Activated CD8-positive, alpha-beta T cell treated with anti-CD3 and anti-CD28 coated beads for 36 hours (primary cell): ENCODE data around the gene RALBP1. TPM values are rescaled to one million over a fixed set of nuclear protein-coding genes. Genes with fewer than 3 reads are reported as not detected.
A peak's percentile ranks its signal among the peaks of the same experiment; 100 is the strongest.

Experiments
- ATAC-seq: fragments of 200-7000 bp; cut with Tn5 transposase; one replicate; pipeline ENCODE4 v1.10.0; 2021; ENCODE audit warnings: mild to moderate bottlenecking, moderate library complexity
- CTCF ChIA-PET: fragments of 350-600 bp; sonication (Branson Sonifier 250); formaldehyde crosslinking; loops from one replicate; lab custom pipeline; 2021; ENCODE audit warnings: antibody characterized with exemption; lab: Charles Lee
- POLR2A ChIA-PET: fragments of 350-600 bp; sonication (Branson Sonifier 250); formaldehyde crosslinking; loops from one replicate; lab custom pipeline; 2021; ENCODE audit warnings: antibody characterized with exemption; lab: Charles Lee
- DNase-seq: peaks from one replicate; pipeline ENCODE4 v3.0.0-alpha.2; 2020
- H3K27ac Mint-ChIP-seq: one replicate; pipeline ENCODE4 v1.8.0; 2021; ENCODE audit warnings: mild to moderate bottlenecking, mixed read lengths
- H3K27me3 Mint-ChIP-seq: one replicate; pipeline ENCODE4 v1.8.0; 2021; ENCODE audit warnings: mixed read lengths
- H3K36me3 Mint-ChIP-seq: one replicate; pipeline ENCODE4 v1.8.0; 2021; ENCODE audit warnings: low read depth, mixed read lengths
- H3K4me1 Mint-ChIP-seq: one replicate; pipeline ENCODE4 v1.8.0; 2021; ENCODE audit warnings: low read depth, mixed read lengths
- H3K4me3 Mint-ChIP-seq: one replicate; pipeline ENCODE4 v1.8.0; 2021; ENCODE audit warnings: mild to moderate bottlenecking, moderate library complexity, mixed read lengths
- H3K9me3 Mint-ChIP-seq: one replicate; pipeline ENCODE4 v1.8.0; 2021; ENCODE audit warnings: mixed read lengths
- CTCF ChIP-seq: fragments of 200-600 bp; IDR thresholded peaks from one replicate; pipeline ENCODE4 v1.8.0; 2022; ENCODE audit warnings: antibody characterized with exemption, mild to moderate bottlenecking
- intact Hi-C: fragments of 100-400 bp; cut with micrococcal nuclease; formaldehyde crosslinking; loops from one replicate; pipeline ENCODE4 v1.10.0; 2022
- total RNA-seq, 2 experiments: library from RNA; stranded (reverse); gene quantifications; one replicate each; pipeline ENCODE4 v1.2.3, GENCODE V29; 2021

The RALBP1 gene
- total RNA-seq, 2 experiments from 2014 or later: 47.8 to 50.2 TPM

GRCh38 chr18:9488538-9488937, 13.2 kb downstream of the RALBP1 start:
- Mint-ChIP-seq H3K27ac (no peak overlapping the region), H3K4me1 (peaks cover 19% of the 10 kb centered on the region), H3K27me3 (no peaks in the 10 kb centered on the region), H3K36me3 (peaks cover 29% of the 10 kb centered on the region), H3K9me3 (peaks cover 7% of the 10 kb centered on the region), H3K4me3 (no peak overlapping the region)
- ChIA-PET POLR2A (no interaction called here), CTCF (no interaction called here)
- intact Hi-C loops: no loop called here
- DNase-seq: no peak
- no peak for ATAC-seq
- no peak for TF ChIP-seq CTCF

- no peak for TF ChIP-seq CTCF
- Mint-ChIP-seq H3K36me3 (peaks cover 20% of the 10 kb centered on the region), H3K4me3 (no peak overlapping the region), H3K27me3 (no peaks in the 10 kb centered on the region), H3K27ac (no peak overlapping the region), H3K4me1 (peaks cover 30% of the 10 kb centered on the region), H3K9me3 (peaks cover 2% of the 10 kb centered on the region)
- ChIA-PET CTCF (interaction anchor here (1.0 kb wide), 1 partner anchor 22 kb away, joined by 3 read pairs; no protein-coding TSS in a partner anchor), POLR2A (interaction anchor here (0.7 kb wide), 1 partner anchor 643 kb away, joined by 3 read pairs; no protein-coding TSS in a partner anchor)
- ATAC-seq (peak; percentile 80), DNase-seq (peak; percentile 44)
- intact Hi-C loops: no loop called here
These were observed 19.5 kb downstream of the RALBP1 start for GRCh38 chr18:9494778-9495331.

- Mint-ChIP-seq H3K36me3 (peaks cover 22% of the 10 kb centered on the region), H3K4me3 (no peak overlapping the region), H3K4me1 (peaks cover 30% of the 10 kb centered on the region), H3K9me3 (peaks cover 2% of the 10 kb centered on the region), H3K27me3 (no peaks in the 10 kb centered on the region), H3K27ac (no peak overlapping the region)
- no peak for TF ChIP-seq CTCF
- no peak for DNase-seq
- ChIA-PET POLR2A (no interaction called here), CTCF (no interaction called here)
- intact Hi-C loops: no loop called here
- no peak for ATAC-seq
These were observed 20.2 kb downstream of the RALBP1 start for GRCh38 chr18:9495465-9495864.

GRCh38 chr18:9495916-9496705, 20.8 kb downstream of the RALBP1 start:
- POLR2A ChIA-PET: no interaction called here
- peak overlapping the region; percentile 23 for H3K27ac Mint-ChIP-seq
- no peak for TF ChIP-seq CTCF

More at GRCh38 chr18:9495916-9496705, 20.8 kb downstream of the RALBP1 start:
- H3K4me1 Mint-ChIP-seq: peaks cover 26% of the 10 kb centered on the region
- CTCF ChIA-PET: no interaction called here
- intact Hi-C loops: no loop called here
- ATAC-seq (no peak), DNase-seq (no peak)
- no peaks in the 10 kb centered on the region for H3K27me3 Mint-ChIP-seq
- H3K36me3 Mint-ChIP-seq: peaks cover 17% of the 10 kb centered on the region
- H3K9me3 Mint-ChIP-seq: no peaks in the 10 kb centered on the region
- no peak overlapping the region for H3K4me3 Mint-ChIP-seq
